ENCODE measurements around the gene ZNF90.
"Not testable (repeated sequence)": the region's sequence is repeated elsewhere in the genome, so short reads cannot be mapped to it uniquely, and the experiment has no call there.

The ZNF90 gene

GRCh38 chr19:20151617-20152145 is 73.9 kb downstream of the ZNF90 start (continued):
- TF ChIP-seq ZNF70 (CRISPR knock-in tag; IDR thresholded peaks at IDR 0.05) (no peak), ZC3H10 (CRISPR knock-in tag; IDR thresholded peaks at IDR 0.05) (no peak), ESRRG (CRISPR knock-in tag; IDR thresholded peaks at IDR 0.05) (no peak), RARB (CRISPR knock-in tag; IDR thresholded peaks at IDR 0.05) (no peak), ISL1 (CRISPR knock-in tag; IDR thresholded peaks at IDR 0.05) (no peak), PPARA (CRISPR knock-in tag; IDR thresholded peaks at IDR 0.05; ENCODE audit: borderline replicate concordance) (no peak)

- ATAC-seq = not testable (repeated sequence)
Measured at GRCh38 chr19:20152506-20152905, 74.7 kb downstream of the ZNF90 start.

GRCh38 chr19:20153281-20153680 is 75.5 kb downstream of the ZNF90 start:
- no peak for ATAC-seq

GRCh38 chr19:20154636-20155035 is 76.8 kb downstream of the ZNF90 start:
- ATAC-seq = no peak
- no peak for TF ChIP-seq GLIS3 (CRISPR knock-in tag; IDR thresholded peaks at IDR 0.05)

More at GRCh38 chr19:20153281-20153680, 75.5 kb downstream of the ZNF90 start:
- no peak for TF ChIP-seq TSHZ2 (CRISPR knock-in tag; IDR thresholded peaks at IDR 0.05)
- no peak for TF ChIP-seq ZFP3 (CRISPR knock-in tag; IDR thresholded peaks at IDR 0.05)
- TF ChIP-seq SNAI2 (CRISPR knock-in tag; IDR thresholded peaks at IDR 0.05) = no peak
- TF ChIP-seq CREB5 (CRISPR knock-in tag; IDR thresholded peaks at IDR 0.05; ENCODE audit: low read depth) = no peak
- no peak for TF ChIP-seq ZNF70 (CRISPR knock-in tag; IDR thresholded peaks at IDR 0.05)
- no peak for TF ChIP-seq BACH2 (CRISPR knock-in tag; IDR thresholded peaks at IDR 0.05; ENCODE audit: borderline replicate concordance)
- no peak for TF ChIP-seq TOX (CRISPR knock-in tag; IDR thresholded peaks at IDR 0.05; ENCODE audit: borderline replicate concordance)
- no peak for TF ChIP-seq OSR1 (CRISPR knock-in tag; IDR thresholded peaks at IDR 0.05)
- no peak for TF ChIP-seq PPARA (CRISPR knock-in tag; IDR thresholded peaks at IDR 0.05; ENCODE audit: borderline replicate concordance)
- TF ChIP-seq ESRRG (CRISPR knock-in tag; IDR thresholded peaks at IDR 0.05) = no peak
- no peak for TF ChIP-seq ZNF565 (CRISPR knock-in tag; conservative IDR thresholded peaks at IDR 0.05; ENCODE audit: low read depth)

- no peak for TF ChIP-seq ZNF565 (CRISPR knock-in tag; conservative IDR thresholded peaks at IDR 0.05; ENCODE audit: low read depth)
- no peak for TF ChIP-seq ZNF70 (CRISPR knock-in tag; IDR thresholded peaks at IDR 0.05)
- no peak for TF ChIP-seq CREB5 (CRISPR knock-in tag; IDR thresholded peaks at IDR 0.05; ENCODE audit: low read depth)
- TF ChIP-seq CSRNP3 (CRISPR knock-in tag; IDR thresholded peaks at IDR 0.05) = no peak
- TF ChIP-seq ZFP30 (CRISPR knock-in tag; IDR thresholded peaks at IDR 0.05) = no peak
- TF ChIP-seq GLIS3 (CRISPR knock-in tag; IDR thresholded peaks at IDR 0.05) = no peak
- no peak for TF ChIP-seq PPARA (CRISPR knock-in tag; IDR thresholded peaks at IDR 0.05; ENCODE audit: borderline replicate concordance)
- TF ChIP-seq TSHZ2 (CRISPR knock-in tag; IDR thresholded peaks at IDR 0.05) = no peak
- no peak for TF ChIP-seq BACH2 (CRISPR knock-in tag; IDR thresholded peaks at IDR 0.05; ENCODE audit: borderline replicate concordance)
- no peak for ATAC-seq
Measured at GRCh38 chr19:20162821-20163220, 85.0 kb downstream of the ZNF90 start.

Measured in SK-N-SH treated with all-trans-retinoic acid at 6 μM for 48 hours (cell line).